Sigmoid colon (tissue), 4 donors: ENCODE data around the gene DACH1.

ENCODE experiments used
- CTCF ChIP-seq, 4 experiments: fragments of 450-650 bp in 3 of 4; fragments of 200-600 bp in 1 of 4; IDR thresholded peaks; one replicate each; pipeline ENCODE4 v1.5.1; 2016 to 2019; ENCODE audit warnings: antibody characterized with exemption in 4 of 4, mild to moderate bottlenecking in 3 of 4, moderate library complexity in 2 of 4
- EP300 ChIP-seq, 4 donors: sonication (generic); formaldehyde crosslinking; IDR thresholded peaks; one replicate each; pipeline ENCODE4 v1.6.1; 2017; ENCODE audit warnings: antibody characterized with exemption in 4 of 4
- POLR2AphosphoS5 ChIP-seq, 4 donors: sonication (generic); formaldehyde crosslinking; IDR thresholded peaks; one replicate each; pipeline ENCODE4 v1.6.1; 2017; ENCODE audit warnings: antibody characterized with exemption in 4 of 4

- TF ChIP-seq CTCF (IDR thresholded peaks at IDR 0.05) (no peak), POLR2AphosphoS5 (IDR thresholded peaks at IDR 0.05) (no peak), EP300 (IDR thresholded peaks at IDR 0.05) (no peak)
Measured at GRCh38 chr13:71417205-71417604, 449.8 kb downstream of the DACH1 start.
